H9 (cell line): ENCODE results near the gene MOCS1. TPM values are rescaled to one million over a fixed set of nuclear protein-coding genes. Genes with fewer than 3 reads are reported as not detected.

Source experiments
- DNase-seq: peaks from one replicate; pipeline ENCODE4 v3.0.0-alpha.2; 2017
- H2AFZ ChIP-seq: one replicate; pipeline ENCODE4 v1.6.1; 2013; ENCODE audit warnings: mild to moderate bottlenecking, low read length, control low read depth, moderate library complexity
- H2AK5ac ChIP-seq: 2 replicates; pipeline ENCODE4 v1.6.1; 2013; ENCODE audit warnings: low read length, control low read depth, mixed read lengths; ENCODE audit not compliant: insufficient read length
- H2BK120ac ChIP-seq: one replicate; pipeline ENCODE4 v1.6.1; 2013; ENCODE audit warnings: low read depth, mild to moderate bottlenecking, low read length, control low read depth, inconsistent platforms; ENCODE audit not compliant: poor library complexity, severe bottlenecking
- H2BK12ac ChIP-seq: 2 replicates; pipeline ENCODE4 v1.6.1; 2013; ENCODE audit warnings: low read length, control low read depth, mixed read lengths, low read depth; ENCODE audit not compliant: insufficient read length
- H2BK15ac ChIP-seq: 2 replicates; pipeline ENCODE4 v1.6.1; 2013; ENCODE audit warnings: low read depth, low read length, control low read depth
- H2BK20ac ChIP-seq: one replicate; pipeline ENCODE4 v1.6.1; 2013; ENCODE audit warnings: low read depth, mild to moderate bottlenecking, low read length, control low read depth, inconsistent platforms; ENCODE audit not compliant: poor library complexity, severe bottlenecking
- H2BK5ac ChIP-seq: 2 replicates; pipeline ENCODE4 v1.6.1; 2013; ENCODE audit warnings: low read length, control low read depth, mixed read lengths; ENCODE audit not compliant: insufficient read length
- H3K14ac ChIP-seq: 2 replicates; pipeline ENCODE4 v1.6.1; 2013; ENCODE audit warnings: low read length, control low read depth; ENCODE audit not compliant: insufficient read depth
- H3K18ac ChIP-seq: 2 replicates; pipeline ENCODE4 v1.6.1; 2013; ENCODE audit warnings: low read depth, mild to moderate bottlenecking, mixed read lengths, low read length, control low read depth; ENCODE audit not compliant: insufficient read length
- H3K23ac ChIP-seq: 2 replicates; pipeline ENCODE4 v1.6.1; 2013; ENCODE audit warnings: low read length, control low read depth, mixed read lengths, low read depth; ENCODE audit not compliant: insufficient read length
- H3K23me2 ChIP-seq: 2 replicates; pipeline ENCODE4 v1.6.1; 2013; ENCODE audit warnings: low read depth, mild to moderate bottlenecking, mixed read lengths, low read length, control low read depth; ENCODE audit not compliant: insufficient read length, poor library complexity, severe bottlenecking
- H3K27ac ChIP-seq: 2 replicates; pipeline ENCODE4 v1.5.1; 2013; ENCODE audit warnings: low read length, control low read depth, mixed read lengths, low read depth; ENCODE audit not compliant: insufficient read length
- H3K27me3 ChIP-seq: 2 replicates; pipeline ENCODE4 v1.6.1; 2013; ENCODE audit warnings: low read length, control low read depth, inconsistent platforms; ENCODE audit not compliant: insufficient read depth
- H3K4ac ChIP-seq: 2 replicates; pipeline ENCODE4 v1.6.1; 2013; ENCODE audit warnings: low read depth, mild to moderate bottlenecking, control low read depth, inconsistent platforms, low read length, moderate library complexity
- H3K4me1 ChIP-seq: 2 replicates; pipeline ENCODE4 v1.6.1; 2013; ENCODE audit warnings: low read length, control low read depth, inconsistent platforms; ENCODE audit not compliant: insufficient read depth
- H3K4me2 ChIP-seq: 2 replicates; pipeline ENCODE4 v1.6.1; 2013; ENCODE audit warnings: low read length, control low read depth, mixed read lengths; ENCODE audit not compliant: insufficient read length, insufficient read depth
- H3K56ac ChIP-seq: 2 replicates; pipeline ENCODE4 v1.6.1; 2013; ENCODE audit warnings: low read depth, mild to moderate bottlenecking, mixed read lengths, low read length, control low read depth; ENCODE audit not compliant: insufficient read length
- H3K79me1 ChIP-seq: 2 replicates; pipeline ENCODE4 v1.6.1; 2013; ENCODE audit warnings: low read depth, mild to moderate bottlenecking, moderate library complexity, low read length, control low read depth, inconsistent platforms; ENCODE audit not compliant: insufficient read depth, poor library complexity, severe bottlenecking
- H3K79me2 ChIP-seq: 2 replicates; pipeline ENCODE4 v1.6.1; 2013; ENCODE audit warnings: low read length, control low read depth, inconsistent platforms; ENCODE audit not compliant: insufficient read depth
- H3K9ac ChIP-seq: 2 replicates; pipeline ENCODE4 v1.6.1; 2013; ENCODE audit warnings: low read length, control low read depth, mixed read lengths; ENCODE audit not compliant: insufficient read length; ENCODE audit errors: extremely low read depth
- H3K9me3 ChIP-seq: one replicate; pipeline ENCODE4 v1.6.1; 2013; ENCODE audit warnings: low read depth, low read length, inconsistent platforms; ENCODE audit not compliant: control insufficient read depth
- H3T11ph ChIP-seq: one replicate; pipeline ENCODE4 v1.6.1; 2013; ENCODE audit warnings: mild to moderate bottlenecking, low read length, control low read depth, inconsistent platforms
- H4K20me1 ChIP-seq: one replicate; pipeline ENCODE4 v1.6.1; 2013; ENCODE audit not compliant: control insufficient read depth, insufficient read length, insufficient read depth
- H4K5ac ChIP-seq: 2 replicates; pipeline ENCODE4 v1.6.1; 2013; ENCODE audit warnings: low read depth, mild to moderate bottlenecking, mixed read lengths, low read length, control low read depth; ENCODE audit not compliant: insufficient read length
- H4K8ac ChIP-seq: replicated peaks from 2 replicates; pipeline ENCODE4 v1.6.1; 2013; ENCODE audit warnings: low read length, control low read depth, mixed read lengths, low read depth; ENCODE audit not compliant: insufficient read length
- H4K91ac ChIP-seq: 2 replicates; pipeline ENCODE4 v1.6.1; 2013; ENCODE audit warnings: low read depth, mild to moderate bottlenecking, moderate library complexity, mixed read lengths, low read length, control low read depth; ENCODE audit not compliant: insufficient read length
- H3K27ac Mint-ChIP-seq, 3 experiments: 2 replicates in 2 of 3; 3 replicates in 1 of 3; pipeline ENCODE4 v1.8.0; 2020 to 2021; ENCODE audit warnings: mixed read lengths in 3 of 3, mild to moderate bottlenecking in 1 of 3, moderate library complexity in 1 of 3
- H3K27me3 Mint-ChIP-seq: 2 replicates; pipeline ENCODE4 v1.8.0; 2021; ENCODE audit warnings: low read depth, mild to moderate bottlenecking, moderate library complexity, mixed read lengths
- H3K36me3 Mint-ChIP-seq, 3 experiments: 2 replicates in 2 of 3; 3 replicates in 1 of 3; pipeline ENCODE4 v1.8.0; 2020 to 2021; ENCODE audit warnings: low read depth in 3 of 3, mixed read lengths in 3 of 3; ENCODE audit not compliant: insufficient read depth in 1 of 3
- H3K4me1 Mint-ChIP-seq, 2 experiments: 2 replicates each; pipeline ENCODE4 v1.8.0; 2020; ENCODE audit warnings: mixed read lengths in 2 of 2
- H3K4me3 Mint-ChIP-seq, 2 experiments: 2 replicates in 1 of 2; 3 replicates in 1 of 2; pipeline ENCODE4 v1.8.0; 2020 to 2021; ENCODE audit warnings: mild to moderate bottlenecking in 2 of 2, mixed read lengths in 2 of 2, moderate library complexity in 1 of 2
- H3K9me3 Mint-ChIP-seq, 2 experiments: 2 replicates in 1 of 2; 3 replicates in 1 of 2; pipeline ENCODE4 v1.8.0; 2020; ENCODE audit warnings: mild to moderate bottlenecking in 2 of 2, mixed read lengths in 2 of 2, moderate library complexity in 1 of 2
- WGBS: extraction: QIAGEN DNeasy Blood & Tissue Kit; methylation state at CpG from one replicate; pipeline ENCODE4 v1.1.7; 2013; ENCODE audit warnings: missing lambda C conversion rate, low lambda C conversion rate, mixed read lengths; ENCODE audit not compliant: insufficient read length; ENCODE audit errors: extremely low coverage; 5-methylcytosine and 5-hydroxymethylcytosine counted together
- total RNA-seq: library from RNA; stranded (reverse); gene quantifications from 2 replicates; pipeline ENCODE4 v1.2.1, GENCODE V29; 2021
- TF ChIP-seq, protein P1 (sequence below): fragments of 200-600 bp; sonication (generic); conservative IDR thresholded peaks from 3 replicates; pipeline ENCODE4 v1.8.0; 2021; ENCODE audit warnings: antibody characterized with exemption, mild to moderate bottlenecking

Gene MOCS1
- total RNA-seq, 1 experiment from 2014 or later = 15.2 TPM

DNA sequence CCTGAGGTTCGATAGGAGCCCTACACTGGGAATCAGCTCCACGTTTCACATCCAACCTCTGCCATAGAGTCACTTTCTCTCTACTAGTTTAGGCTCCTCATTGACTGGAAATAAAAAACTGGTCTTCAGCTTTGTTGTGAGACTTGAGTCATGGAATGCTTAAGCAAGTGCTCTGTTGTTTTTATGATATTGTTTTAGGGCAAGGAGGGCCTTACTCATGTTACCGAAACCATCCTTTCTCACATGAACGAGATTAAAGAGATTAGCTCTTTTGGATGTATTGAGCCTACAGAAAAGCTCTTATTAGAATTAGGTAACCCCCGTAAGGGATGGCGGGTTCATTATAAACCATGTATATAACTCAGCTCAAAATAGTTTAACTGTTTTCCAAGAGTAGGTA, 6.9 kb upstream of the MOCS1 start:
- TF ChIP-seq, protein P1, sequence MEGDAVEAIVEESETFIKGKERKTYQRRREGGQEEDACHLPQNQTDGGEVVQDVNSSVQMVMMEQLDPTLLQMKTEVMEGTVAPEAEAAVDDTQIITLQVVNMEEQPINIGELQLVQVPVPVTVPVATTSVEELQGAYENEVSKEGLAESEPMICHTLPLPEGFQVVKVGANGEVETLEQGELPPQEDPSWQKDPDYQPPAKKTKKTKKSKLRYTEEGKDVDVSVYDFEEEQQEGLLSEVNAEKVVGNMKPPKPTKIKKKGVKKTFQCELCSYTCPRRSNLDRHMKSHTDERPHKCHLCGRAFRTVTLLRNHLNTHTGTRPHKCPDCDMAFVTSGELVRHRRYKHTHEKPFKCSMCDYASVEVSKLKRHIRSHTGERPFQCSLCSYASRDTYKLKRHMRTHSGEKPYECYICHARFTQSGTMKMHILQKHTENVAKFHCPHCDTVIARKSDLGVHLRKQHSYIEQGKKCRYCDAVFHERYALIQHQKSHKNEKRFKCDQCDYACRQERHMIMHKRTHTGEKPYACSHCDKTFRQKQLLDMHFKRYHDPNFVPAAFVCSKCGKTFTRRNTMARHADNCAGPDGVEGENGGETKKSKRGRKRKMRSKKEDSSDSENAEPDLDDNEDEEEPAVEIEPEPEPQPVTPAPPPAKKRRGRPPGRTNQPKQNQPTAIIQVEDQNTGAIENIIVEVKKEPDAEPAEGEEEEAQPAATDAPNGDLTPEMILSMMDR = no peak
- no peak for DNase-seq
- WGBS = no CpG with 5 or more reads among the region's 6 CpGs

More for the DNA sequence above, 6.9 kb upstream of the MOCS1 start:
- H4K91ac ChIP-seq = no peak overlapping the region
- no peak overlapping the region for H3K27ac ChIP-seq
- H4K8ac ChIP-seq = no peak overlapping the region
- no peak overlapping the region for H3K4ac ChIP-seq
- no peak overlapping the region for H2BK5ac ChIP-seq
- no peak overlapping the region for H3K4me3 Mint-ChIP-seq
- no peaks in the 10 kb centered on the region for H3K27me3 ChIP-seq
- no peaks in the 10 kb centered on the region for H3K9me3 Mint-ChIP-seq
- no peak overlapping the region for H3K9ac ChIP-seq
- H3K36me3 Mint-ChIP-seq = no peaks in the 10 kb centered on the region; a peak in 1 of 7 replicates
- H3K56ac ChIP-seq = no peak overlapping the region
- peaks cover 9% of the 10 kb centered on the region for H3K27me3 Mint-ChIP-seq
- no peak overlapping the region for H2AK5ac ChIP-seq
- H3K79me1 ChIP-seq = no peaks in the 10 kb centered on the region
- H3K79me2 ChIP-seq = no peaks in the 10 kb centered on the region
- H3K9me3 ChIP-seq = no peaks in the 10 kb centered on the region
- no peak overlapping the region for H3K18ac ChIP-seq
- H3K23ac ChIP-seq = no peak overlapping the region
- H2BK15ac ChIP-seq = no peak overlapping the region
- no peak overlapping the region for H3K14ac ChIP-seq
- H3K4me2 ChIP-seq = no peak overlapping the region
- peaks cover 19% of the 10 kb centered on the region in 2 experiments for H3K4me1 Mint-ChIP-seq
- H2BK20ac ChIP-seq = no peak overlapping the region
- H4K5ac ChIP-seq = no peak overlapping the region
- no peaks in the 10 kb centered on the region for H4K20me1 ChIP-seq
- H3K27ac Mint-ChIP-seq = no peak overlapping the region
- H3K4me1 ChIP-seq = no peaks in the 10 kb centered on the region; the same call in 1 of the 2 replicates
- no peak overlapping the region for H2BK120ac ChIP-seq
- no peak overlapping the region for H2BK12ac ChIP-seq
- H3T11ph ChIP-seq = no peak overlapping the region
- no peaks in the 10 kb centered on the region for H3K23me2 ChIP-seq
- H2AFZ ChIP-seq = no peak overlapping the region
